Neural progenitor cell (in vitro differentiated cells): Measurements from ENCODE around the gene SUPT3H.

ENCODE experiments used
- CTCF ChIP-seq: fragments of 200-600 bp; sonication (generic); IDR thresholded peaks from 2 replicates; pipeline ENCODE4 v1.5.1; 2017; ENCODE audit warnings: antibody characterized with exemption, mild to moderate bottlenecking
- EZH2 ChIP-seq: fragments of 200-600 bp; sonication (generic); IDR thresholded peaks from 2 replicates; pipeline ENCODE4 v1.6.1; 2017; ENCODE audit warnings: antibody characterized with exemption, mild to moderate bottlenecking, moderate library complexity

GRCh38 chr6:44805238-44805846 lies 572.4 kb downstream of the SUPT3H start:
- TF ChIP-seq CTCF (no peak), EZH2 (no peak)
